Panc1 (cell line): Measurements from ENCODE around the gene KRTAP5-2.

ENCODE experiments used
- POLR2AphosphoS5 ChIP-seq: IDR thresholded peaks from 2 replicates; pipeline ENCODE4 v1.6.1; 2012; ENCODE audit warnings: mild to moderate bottlenecking, low read depth, low read length, moderate library complexity
- REST ChIP-seq, 2 experiments: IDR thresholded peaks; 2 replicates each; pipeline ENCODE4 v1.6.1; 2011 to 2012; ENCODE audit warnings: low read depth in 2 of 2, control low read depth in 1 of 2, low read length in 1 of 2, mild to moderate bottlenecking in 1 of 2, moderate library complexity in 1 of 2; ENCODE audit not compliant: insufficient read depth in 1 of 2
- TCF7L2 ChIP-seq: IDR thresholded peaks from 2 replicates; pipeline ENCODE4 v1.6.1; 2011; ENCODE audit warnings: mild to moderate bottlenecking, low read depth, low read length, inconsistent platforms
- TF ChIP-seq, protein P1 (sequence below): fragments of 450-650 bp; IDR thresholded peaks from 2 replicates; pipeline ENCODE4 v1.5.1; 2017; ENCODE audit warnings: mild to moderate bottlenecking

- TF ChIP-seq, protein P1, sequence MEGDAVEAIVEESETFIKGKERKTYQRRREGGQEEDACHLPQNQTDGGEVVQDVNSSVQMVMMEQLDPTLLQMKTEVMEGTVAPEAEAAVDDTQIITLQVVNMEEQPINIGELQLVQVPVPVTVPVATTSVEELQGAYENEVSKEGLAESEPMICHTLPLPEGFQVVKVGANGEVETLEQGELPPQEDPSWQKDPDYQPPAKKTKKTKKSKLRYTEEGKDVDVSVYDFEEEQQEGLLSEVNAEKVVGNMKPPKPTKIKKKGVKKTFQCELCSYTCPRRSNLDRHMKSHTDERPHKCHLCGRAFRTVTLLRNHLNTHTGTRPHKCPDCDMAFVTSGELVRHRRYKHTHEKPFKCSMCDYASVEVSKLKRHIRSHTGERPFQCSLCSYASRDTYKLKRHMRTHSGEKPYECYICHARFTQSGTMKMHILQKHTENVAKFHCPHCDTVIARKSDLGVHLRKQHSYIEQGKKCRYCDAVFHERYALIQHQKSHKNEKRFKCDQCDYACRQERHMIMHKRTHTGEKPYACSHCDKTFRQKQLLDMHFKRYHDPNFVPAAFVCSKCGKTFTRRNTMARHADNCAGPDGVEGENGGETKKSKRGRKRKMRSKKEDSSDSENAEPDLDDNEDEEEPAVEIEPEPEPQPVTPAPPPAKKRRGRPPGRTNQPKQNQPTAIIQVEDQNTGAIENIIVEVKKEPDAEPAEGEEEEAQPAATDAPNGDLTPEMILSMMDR: no peak
- TF ChIP-seq POLR2AphosphoS5: no peak
- TF ChIP-seq REST (IDR thresholded peaks at IDR 0.05; ENCODE audit: insufficient read depth in 1 of 2, low read depth in 2 of 2, low read length in 1 of 2): no peak
- TF ChIP-seq TCF7L2: no peak
Observed at GRCh38 chr11:1554981-1555712, 42.9 kb downstream of the KRTAP5-2 start.
